EL (cell line): ENCODE measurements around the gene WDR18.
A peak's percentile ranks its signal among the peaks of the same experiment; 100 is the strongest.

Source experiments
- DNase-seq: peaks from one replicate; pipeline ENCODE4 v3.0.0-alpha.2; 2016

Gene WDR18

GRCh38 chr19:966485-967088, 17.6 kb upstream of the WDR18 start:
- DNase-seq, result no peak

- no peak for DNase-seq
Observed at GRCh38 chr19:970695-971094, 13.4 kb upstream of the WDR18 start.

GRCh38 chr19:971795-972194, 12.3 kb upstream of the WDR18 start:
- no peak for DNase-seq

GRCh38 chr19:972281-972680, 11.9 kb upstream of the WDR18 start:
- DNase-seq, result no peak

- no peak for DNase-seq
Observed at GRCh38 chr19:973726-974563, 10.2 kb upstream of the WDR18 start.

- no peak for DNase-seq
Observed at GRCh38 chr19:974564-975257, 9.4 kb upstream of the WDR18 start.

- no peak for DNase-seq
Observed at GRCh38 chr19:976476-976875, 7.7 kb upstream of the WDR18 start.

GRCh38 chr19:977058-977464, 7.1 kb upstream of the WDR18 start:
- DNase-seq, result no peak

- DNase-seq, result no peak
Observed at GRCh38 chr19:979318-979741, 4.8 kb upstream of the WDR18 start.

GRCh38 chr19:980133-980998, 3.8 kb upstream of the WDR18 start:
- peak; percentile 34 for DNase-seq

GRCh38 chr19:982567-983170, 1.5 kb upstream of the WDR18 start:
- peak; percentile 62 for DNase-seq

- DNase-seq, result no peak
Observed at GRCh38 chr19:986083-986482, 1.9 kb downstream of the WDR18 start.

GRCh38 chr19:988081-988480, 3.9 kb downstream of the WDR18 start:
- no peak for DNase-seq

GRCh38 chr19:988510-988909, 4.4 kb downstream of the WDR18 start:
- DNase-seq, result no peak

GRCh38 chr19:989381-990081, 5.4 kb downstream of the WDR18 start:
- DNase-seq, result no peak

GRCh38 chr19:990119-990571, 6.0 kb downstream of the WDR18 start:
- DNase-seq, result no peak

- DNase-seq, result no peak
Observed at GRCh38 chr19:990746-991145, 6.6 kb downstream of the WDR18 start.

- DNase-seq, result peak; percentile 35
Observed at GRCh38 chr19:991174-991931, 7.2 kb downstream of the WDR18 start.

- no peak for DNase-seq
Observed at GRCh38 chr19:991932-992669, 8.0 kb downstream of the WDR18 start.

GRCh38 chr19:992670-993055, 8.5 kb downstream of the WDR18 start:
- no peak for DNase-seq
